K562 (cell line): ENCODE data around the gene DHX58. TPM values are rescaled to one million over a fixed set of nuclear protein-coding genes. Genes with fewer than 3 reads are reported as not detected.

Experiments
- CBFB ChIP-seq: sonication (generic); formaldehyde crosslinking; IDR thresholded peaks from 2 replicates; pipeline ENCODE4 v1.4.0; 2020; ENCODE audit warnings: mild to moderate bottlenecking, missing genetic modification reagents
- CXXC5 ChIP-seq: fragments of 250-450 bp; sonication (Bioruptor Pico); IDR thresholded peaks from 2 replicates; pipeline ENCODE4 v1.8.0; 2022; ENCODE audit warnings: inconsistent platforms, mild to moderate bottlenecking, moderate library complexity
- E2F1 ChIP-seq: sonication (generic); formaldehyde crosslinking; IDR thresholded peaks from 2 replicates; pipeline ENCODE4 v1.8.1; 2023; ENCODE audit warnings: mild to moderate bottlenecking, missing genetic modification reagents, moderate library complexity
- E2F3 ChIP-seq: fragments of 250-450 bp; sonication (Bioruptor Pico); IDR thresholded peaks from 2 replicates; pipeline ENCODE4 v1.4.0; 2020; ENCODE audit warnings: mild to moderate bottlenecking
- EHMT2 ChIP-seq: fragments of 450-650 bp; IDR thresholded peaks from 2 replicates; pipeline ENCODE4 v1.6.1; 2018; ENCODE audit warnings: antibody characterized with exemption
- ETV1 ChIP-seq: fragments of 450-650 bp; conservative IDR thresholded peaks from 2 replicates; pipeline ENCODE4 v1.6.1; 2016; ENCODE audit warnings: missing genetic modification characterization, control low read depth, low read depth, missing compliant biosample characterization
- FOXJ2 ChIP-seq: fragments of 200-800 bp; sonication (Bioruptor generic); IDR thresholded peaks from 2 replicates; pipeline ENCODE4 v1.6.1; 2016; ENCODE audit warnings: missing genetic modification characterization, missing compliant biosample characterization
- IFI16 ChIP-seq: fragments of 250-450 bp; sonication (Bioruptor Pico); IDR thresholded peaks from 2 replicates; pipeline ENCODE4 v2.1.2; 2022; ENCODE audit warnings: mild to moderate bottlenecking, inconsistent platforms
- KAT8 ChIP-seq: fragments of 450-650 bp; IDR thresholded peaks from 2 replicates; pipeline ENCODE4 v1.6.1; 2016; ENCODE audit warnings: low read depth, mild to moderate bottlenecking
- MCM3 ChIP-seq: fragments of 450-650 bp; IDR thresholded peaks from 2 replicates; pipeline ENCODE4 v1.6.1; 2016
- MEF2A ChIP-seq: IDR thresholded peaks from 2 replicates; pipeline ENCODE4 v1.6.1; 2011; ENCODE audit warnings: low read depth, mild to moderate bottlenecking, low read length, moderate library complexity; ENCODE audit not compliant: control insufficient read depth
- MEF2D ChIP-seq: conservative IDR thresholded peaks from 2 replicates; pipeline ENCODE4 v1.6.1; 2016; ENCODE audit warnings: low read depth, missing genetic modification characterization, missing compliant biosample characterization
- MTA3 ChIP-seq: fragments of 450-650 bp; formaldehyde crosslinking; IDR thresholded peaks from 2 replicates; pipeline ENCODE4 v1.6.1; 2017; ENCODE audit warnings: mild to moderate bottlenecking, borderline replicate concordance
- MXI1 ChIP-seq: IDR thresholded peaks from 2 replicates; pipeline ENCODE4 v1.6.1; 2011; ENCODE audit warnings: low read depth, mild to moderate bottlenecking, improper control_type of control experiment, low read length
- RB1 ChIP-seq: fragments of 450-650 bp; IDR thresholded peaks from 2 replicates; pipeline ENCODE4 v1.6.1; 2017; ENCODE audit warnings: low read depth, mild to moderate bottlenecking
- SMAD3 ChIP-seq: fragments of 450-650 bp; formaldehyde crosslinking; conservative IDR thresholded peaks from 2 replicates; pipeline ENCODE4 v1.4.0; 2020; ENCODE audit warnings: mild to moderate bottlenecking
- SNIP1 ChIP-seq: fragments of 450-650 bp; IDR thresholded peaks from 2 replicates; pipeline ENCODE4 v1.7.1; 2017; ENCODE audit warnings: low read depth, mild to moderate bottlenecking
- SREBF2 ChIP-seq: sonication (generic); formaldehyde crosslinking; IDR thresholded peaks from 2 replicates; pipeline ENCODE4 v1.4.0; 2020; ENCODE audit warnings: mild to moderate bottlenecking, missing genetic modification reagents
- SRSF1 ChIP-seq: fragments of 200-400 bp; formaldehyde crosslinking; IDR thresholded peaks from 2 replicates; pipeline ENCODE4 v1.6.1; 2017; ENCODE audit warnings: mild to moderate bottlenecking, low read depth, low read length, moderate library complexity
- SRSF3 ChIP-seq: fragments of 200-400 bp; formaldehyde crosslinking; IDR thresholded peaks from 2 replicates; pipeline ENCODE4 v1.6.1; 2016; ENCODE audit warnings: mild to moderate bottlenecking, low read length, moderate library complexity; ENCODE audit not compliant: insufficient read depth
- TEAD1 ChIP-seq, 2 experiments: fragments of 450-650 bp in 1 of 2; sonication (generic) in 1 of 2; formaldehyde crosslinking; IDR thresholded peaks; 2 replicates each; pipeline versions ENCODE4 v1.4.0 to v1.8.0; 2020 to 2022; ENCODE audit warnings: mild to moderate bottlenecking in 2 of 2, missing genetic modification reagents in 1 of 2
- THRAP3 ChIP-seq: fragments of 450-650 bp; IDR thresholded peaks from 2 replicates; pipeline ENCODE4 v1.6.1; 2016; ENCODE audit warnings: mild to moderate bottlenecking, inconsistent platforms, borderline replicate concordance
- TSHZ1 ChIP-seq: fragments of 250-450 bp; sonication (Bioruptor Pico); IDR thresholded peaks from 2 replicates; pipeline ENCODE4 v1.4.0; 2020; ENCODE audit warnings: mild to moderate bottlenecking, moderate library complexity
- ZBTB17 ChIP-seq: fragments of 450-650 bp; formaldehyde crosslinking; IDR thresholded peaks from 2 replicates; pipeline ENCODE4 v1.4.0; 2020; ENCODE audit warnings: mild to moderate bottlenecking
- ZFP30 ChIP-seq: fragments of 250-450 bp; sonication (Bioruptor Pico); IDR thresholded peaks from 2 replicates; pipeline ENCODE4 v1.8.0; 2022; ENCODE audit warnings: moderate library complexity, mild to moderate bottlenecking, inconsistent platforms, borderline replicate concordance
- ZNF785 ChIP-seq: fragments of 250-450 bp; sonication (Bioruptor Pico); IDR thresholded peaks from 2 replicates; pipeline ENCODE4 v1.4.0; 2020; ENCODE audit warnings: mild to moderate bottlenecking
- polyA plus RNA-seq, 8 experiments: library from polyadenylated mRNA; depleted of rRNA in 4 of 8; stranded (reverse) in 5 of 8; unstranded in 3 of 8; fragments of >200 nt; fragmentation: Nextera tagmentation in 2 of 8; fragmentation: Illumina TruSeq in 1 of 8; extraction: Ambion mirVana in 2 of 8; extraction: Trizol in 1 of 8; gene quantifications; 2 replicates each; pipeline versions ENCODE4 v1.2.1 to v1.2.3, GENCODE V29; 2011 to 2014; ENCODE audit warnings: inconsistent platforms in 1 of 8, missing spikeins in 1 of 8
- total RNA-seq, 7 experiments: library from RNA; depleted of rRNA in 6 of 7; stranded (reverse); fragments of >200 nt in 6 of 7; fragmentation: Illumina TruSeq in 2 of 7; extraction: Trizol in 2 of 7; gene quantifications; 2 replicates each; pipeline versions ENCODE4 v1.2.1 to v1.2.3, GENCODE V29; 2011 to 2021; ENCODE audit warnings: low replicate concordance in 1 of 7

The DHX58 gene
- total and polyA plus RNA-seq, 9 of the 15 experiments (the other 6 are each of a cell fraction or from before 2014, with no cell fraction given), result 0.15 to 3.0 (median 1.4) TPM

DNA sequence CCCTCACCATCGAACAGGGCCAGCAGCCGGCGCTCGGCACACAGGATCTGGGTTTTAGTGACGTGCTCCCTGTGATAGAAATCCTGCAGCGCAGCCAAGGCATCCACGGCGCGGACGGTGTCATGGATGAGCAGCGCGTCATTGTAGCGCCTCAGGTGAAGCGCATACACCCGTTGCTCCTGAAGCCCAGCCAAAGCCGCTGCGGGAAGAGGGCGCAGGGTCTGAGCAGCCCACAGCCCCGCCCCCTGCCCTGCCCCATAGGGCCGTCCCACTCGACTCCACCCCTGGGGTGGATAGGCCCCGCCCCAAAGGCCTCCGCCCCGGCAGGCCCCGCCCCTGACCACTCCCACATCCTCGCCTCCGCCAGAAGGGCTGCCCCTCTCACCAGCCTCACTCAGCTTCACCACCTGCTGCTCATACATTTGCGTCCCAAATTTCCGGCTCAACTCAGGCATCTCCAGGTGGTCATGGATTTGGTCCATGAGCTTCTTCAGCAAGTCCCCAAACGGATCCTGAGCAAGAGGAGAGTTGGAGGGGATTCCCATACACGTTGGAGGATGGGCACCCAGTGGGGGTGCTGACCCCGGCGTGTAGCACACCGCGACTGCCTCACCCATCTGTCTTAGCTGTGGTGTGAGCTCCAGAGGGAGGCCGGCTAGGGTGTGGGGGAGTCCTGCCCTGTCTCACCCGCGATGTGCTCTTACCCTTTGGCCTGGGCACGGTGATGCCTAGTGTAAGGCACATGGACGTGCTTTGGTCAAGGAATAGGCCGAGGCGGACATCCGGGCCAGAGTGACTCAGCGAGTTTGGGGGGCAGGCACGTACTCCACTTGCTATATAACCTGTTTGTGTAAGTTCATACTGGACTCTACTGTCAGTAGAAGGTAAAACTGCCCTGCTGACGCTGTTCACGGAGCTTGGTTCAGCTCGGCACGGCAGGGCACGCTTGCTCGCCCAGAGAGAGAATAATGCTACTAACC, 4.6 kb downstream of the DHX58 start (continued):
- TF ChIP-seq TSHZ1 (CRISPR knock-in tag) (no peak), MCM3 (no peak), THRAP3 (no peak), ETV1 (tag) (peak; percentile 15; the same call in 1 of the 2 replicates), E2F3 (CRISPR knock-in tag) (peak; percentile 78; the same call in 1 of the 2 replicates), MTA3 (peak; percentile 32; the same call in 1 of the 2 replicates), IFI16 (no peak), MEF2A (no peak), SMAD3 (0 out of 2 replicates have a peak, but pooled peaks have one; percentile 45), SRSF1 (no peak), MEF2D (tag) (peak; percentile 72), E2F1 (no peak), SNIP1 (no peak), CXXC5 (CRISPR knock-in tag) (peak; percentile 46), CBFB (CRISPR knock-in tag) (peak; percentile 69; the same call in 1 of the 2 replicates), ZBTB17 (CRISPR knock-in tag) (peak; percentile 55; the same call in 1 of the 2 replicates), RB1 (no peak), SREBF2 (no peak), ZFP30 (no peak), ZNF785 (CRISPR knock-in tag) (no peak), SRSF3 (no peak), MXI1 (no peak), TEAD1 (CRISPR knock-in tag; IDR thresholded peaks at IDR 0.05) (no peak), FOXJ2 (tag) (no peak), EHMT2 (no peak), KAT8 (no peak)
